ENCODE results near the gene PLCH1.

GRCh38 chr3:155757577-155757976 is 12.7 kb upstream of the PLCH1 start:
- TF ChIP-seq CTCF (IDR thresholded peaks at IDR 0.05 in 2 of 3, conservative IDR thresholded peaks at IDR 0.05 in 1 of 3; ENCODE audit: insufficient read depth in 2 of 3, low read depth in 1 of 3, low read length in 3 of 3): no peak
- TF ChIP-seq ZBTB7A (IDR thresholded peaks at IDR 0.05; ENCODE audit: borderline replicate concordance, control insufficient read depth, low read depth, low read length): no peak
- TF ChIP-seq MCM5 (IDR thresholded peaks at IDR 0.05; ENCODE audit: low read depth): no peak
- no peak for TF ChIP-seq HOXB6 (CRISPR knock-in tag; IDR thresholded peaks at IDR 0.05; ENCODE audit: borderline replicate concordance)
- no peak for TF ChIP-seq CBX2 (IDR thresholded peaks at IDR 0.05; ENCODE audit: insufficient read depth, low read length, poor library complexity, severe bottlenecking)
- no peak for TF ChIP-seq STAG1 (CRISPR knock-in tag; IDR thresholded peaks at IDR 0.05; ENCODE audit: borderline replicate concordance)
- TF ChIP-seq E2F4 (CRISPR knock-in tag; IDR thresholded peaks at IDR 0.05; ENCODE audit: low read depth): no peak
- no peak for TF ChIP-seq ATF3 (IDR thresholded peaks at IDR 0.05)
- TF ChIP-seq ATF3 (CRISPR knock-in tag; conservative IDR thresholded peaks at IDR 0.05): no peak
- TF ChIP-seq GTF3C2 (IDR thresholded peaks at IDR 0.05; ENCODE audit: borderline replicate concordance, extremely low read depth, insufficient read length): no peak

Measured in K562 (cell line).